GM21576 (cell line): ENCODE measurements around the gene NOL12.
"Not testable (repeated sequence)": the region's sequence is repeated elsewhere in the genome, so short reads cannot be mapped to it uniquely, and the experiment has no call there.

ENCODE experiments used
- ATAC-seq: cut with Tn5 transposase; IDR thresholded peaks from one replicate; pipeline ENCODE4 v1.9.1; 2021; ENCODE audit warnings: mild to moderate bottlenecking, moderate library complexity; ENCODE audit not compliant: unreplicated experiment

The NOL12 gene

GRCh38 chr22:37710675-37711074 lies 24.5 kb downstream of the NOL12 start:
- ATAC-seq = no peak

- ATAC-seq = no peak
Observed at GRCh38 chr22:37711490-37711889, 25.3 kb downstream of the NOL12 start.

DNA sequence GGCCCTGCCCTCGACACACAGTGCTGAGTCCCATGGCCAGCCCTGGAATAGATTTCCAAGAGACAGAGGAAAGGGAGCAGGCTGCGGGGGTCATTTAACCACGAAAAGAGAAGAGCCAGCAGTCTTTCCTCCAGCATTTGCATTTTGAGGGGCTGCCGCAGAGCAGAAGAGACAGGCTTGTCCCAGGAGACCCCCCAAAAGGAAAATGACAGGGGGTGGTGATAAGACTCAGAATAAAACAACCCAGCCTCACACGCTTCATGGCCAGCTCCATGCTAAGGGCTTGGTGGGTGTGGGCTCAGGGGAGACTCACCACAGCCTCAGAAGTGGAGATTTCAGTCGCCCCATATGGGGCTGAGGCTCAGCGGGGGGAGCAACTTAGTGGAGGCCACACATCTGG lies 27.6 kb downstream of the NOL12 start:
- ATAC-seq = no peak

DNA sequence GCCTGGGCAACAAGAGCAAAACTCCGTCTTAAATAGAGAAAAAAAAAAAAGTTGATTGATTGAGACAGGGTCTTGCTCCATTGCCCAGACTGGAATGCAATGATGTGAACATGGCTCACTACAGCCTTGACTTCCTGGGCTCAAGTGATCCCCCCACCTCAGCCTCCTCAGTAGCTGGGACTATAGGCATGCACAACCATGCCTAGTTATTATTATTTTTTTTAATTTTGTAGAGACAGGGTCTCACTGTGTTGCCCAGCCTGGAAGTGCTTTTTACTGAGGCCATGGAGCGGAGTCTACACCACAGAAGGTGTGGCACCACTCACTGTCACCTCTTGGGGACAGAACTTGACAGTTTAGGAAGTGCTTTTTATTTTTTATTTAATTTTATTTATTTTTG lies 28.5 kb downstream of the NOL12 start:
- ATAC-seq = no peak

DNA sequence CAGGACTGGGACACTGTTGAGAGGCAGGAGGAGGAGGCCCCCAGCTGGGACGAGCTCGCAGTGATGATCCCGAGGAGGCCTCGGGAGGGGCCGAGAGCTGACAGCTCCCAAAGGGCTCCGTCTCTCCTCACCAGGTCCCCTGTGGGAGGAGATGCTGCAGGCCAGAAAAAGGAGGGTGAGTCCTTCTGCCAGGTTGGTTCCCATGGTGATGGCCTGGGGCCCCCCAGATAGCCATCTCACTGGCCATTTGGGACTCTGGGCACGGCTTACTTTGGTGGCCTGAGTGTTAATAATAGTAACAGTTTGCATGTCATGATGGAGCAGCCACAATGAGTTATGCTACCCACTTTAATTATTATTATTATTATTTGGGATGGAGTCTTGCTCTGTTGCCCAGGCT lies 29.6 kb downstream of the NOL12 start:
- ATAC-seq = no peak

- ATAC-seq = no peak
Observed at GRCh38 chr22:37716708-37717107, 30.6 kb downstream of the NOL12 start.

DNA sequence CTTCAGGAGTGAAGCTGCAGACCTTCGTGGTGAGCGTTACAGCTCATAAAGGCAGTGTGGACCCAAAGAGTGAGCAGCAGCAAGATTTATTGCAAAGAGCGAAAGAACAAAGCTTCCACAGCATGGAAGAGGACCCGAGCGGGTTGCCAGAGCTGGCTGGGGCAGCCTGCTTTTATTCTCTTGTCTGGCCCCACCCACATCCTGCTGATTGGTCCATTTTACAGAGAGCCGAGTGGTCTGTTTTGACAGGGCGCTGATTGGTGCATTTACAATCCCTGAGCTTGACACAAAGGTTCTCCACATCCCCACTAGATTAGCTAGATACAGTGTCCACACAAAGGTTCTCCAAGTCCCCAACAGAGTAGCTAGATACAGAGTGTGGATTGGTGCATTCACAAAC lies 31.1 kb downstream of the NOL12 start:
- not testable (repeated sequence) for ATAC-seq

DNA sequence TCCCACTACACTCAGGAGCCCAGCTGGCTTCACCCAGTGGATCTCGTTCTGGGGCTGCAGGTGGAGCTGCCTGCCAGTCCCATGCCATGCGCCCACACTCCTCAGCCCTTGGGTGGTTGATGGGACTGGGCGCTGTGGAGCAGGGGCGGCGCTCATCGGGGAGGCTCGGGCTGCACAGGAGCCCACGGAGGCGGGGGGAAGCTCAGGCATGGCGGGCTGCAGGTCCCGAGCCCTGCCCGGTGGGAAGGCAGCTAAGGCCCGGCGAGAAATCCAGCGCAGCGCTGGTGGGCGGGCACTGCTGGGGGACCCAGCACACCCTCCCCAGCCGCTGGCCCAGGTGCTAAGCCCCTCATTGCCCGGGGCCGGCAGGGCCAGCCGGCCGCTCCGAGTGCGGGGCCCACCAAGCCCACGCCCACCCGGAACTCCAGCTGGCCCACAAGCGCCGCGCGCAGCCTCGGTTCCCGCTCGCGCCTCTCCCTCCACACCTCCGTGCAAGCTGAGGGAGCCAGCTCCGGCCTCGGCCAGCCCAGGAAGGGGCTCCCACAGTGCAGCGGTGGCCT lies 31.7 kb downstream of the NOL12 start:
- ATAC-seq = not testable (repeated sequence)

- ATAC-seq = no peak
Observed at GRCh38 chr22:37725551-37726240, 39.6 kb downstream of the NOL12 start.

- no peak for ATAC-seq
Observed at GRCh38 chr22:37726241-37726887, 40.2 kb downstream of the NOL12 start.

GRCh38 chr22:37728620-37729019 lies 42.5 kb downstream of the NOL12 start:
- ATAC-seq = no peak

GRCh38 chr22:37731804-37732471 lies 45.8 kb downstream of the NOL12 start:
- ATAC-seq = no peak

GRCh38 chr22:37732699-37733607 lies 46.8 kb downstream of the NOL12 start:
- no peak for ATAC-seq

GRCh38 chr22:37733625-37734401 lies 47.7 kb downstream of the NOL12 start:
- no peak for ATAC-seq

DNA sequence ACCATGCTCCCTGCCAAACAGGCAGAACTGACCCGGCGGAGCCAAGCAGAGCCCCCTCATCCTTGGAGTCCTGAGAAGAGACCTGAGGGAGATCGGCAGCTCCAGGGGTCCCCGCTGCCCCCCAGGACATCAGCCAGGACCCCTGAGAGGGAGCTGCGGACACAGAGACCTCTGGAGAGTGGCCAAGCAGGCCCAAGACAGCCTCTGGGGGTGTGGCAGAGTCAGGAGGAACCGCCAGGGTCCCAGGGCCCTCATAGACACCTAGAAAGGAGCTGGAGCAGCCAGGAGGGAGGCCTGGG lies 48.2 kb downstream of the NOL12 start:
- no peak for ATAC-seq

DNA sequence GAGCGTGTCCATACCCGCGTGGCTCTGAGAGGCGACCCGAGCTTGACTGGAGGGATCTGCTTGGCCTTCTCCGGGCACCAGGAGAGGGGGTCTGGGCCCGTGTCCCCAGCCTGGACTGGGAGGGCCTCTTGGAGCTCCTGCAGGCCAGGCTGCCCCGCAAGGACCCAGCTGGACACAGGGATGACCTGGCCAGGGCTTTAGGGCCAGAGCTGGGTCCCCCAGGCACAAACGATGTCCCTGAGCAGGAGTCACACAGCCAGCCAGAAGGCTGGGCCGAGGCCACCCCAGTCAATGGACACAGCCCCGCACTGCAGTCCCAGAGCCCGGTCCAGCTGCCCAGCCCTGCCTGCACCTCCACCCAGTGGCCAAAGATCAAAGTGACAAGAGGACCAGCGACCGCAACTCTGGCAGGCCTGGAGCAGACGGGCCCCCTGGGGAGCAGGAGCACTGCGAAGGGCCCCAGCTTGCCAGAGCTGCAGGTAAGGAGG lies 48.9 kb downstream of the NOL12 start:
- ATAC-seq = no peak

DNA sequence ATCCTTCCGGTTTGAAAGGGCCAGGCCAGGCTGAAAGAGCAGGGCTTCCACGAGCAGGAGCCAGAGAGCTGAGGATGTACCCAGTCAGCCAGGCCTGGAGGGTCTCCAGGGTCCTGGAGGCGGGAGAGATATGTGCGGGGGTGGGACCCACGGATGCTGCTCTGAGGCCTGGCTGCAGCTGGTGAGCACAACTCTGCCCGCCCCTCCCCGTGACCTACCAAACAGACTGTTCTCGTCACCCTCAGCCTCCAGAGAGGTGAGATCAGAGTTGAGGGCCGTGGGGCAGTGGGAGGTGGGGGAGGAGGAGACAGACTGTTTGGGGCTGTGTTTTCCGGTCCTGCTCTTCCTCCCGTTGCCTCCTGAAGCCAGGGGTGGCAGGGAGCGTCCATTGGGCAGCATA lies 52.9 kb downstream of the NOL12 start:
- ATAC-seq = no peak

- no peak for ATAC-seq
Observed at GRCh38 chr22:37739611-37740049, 53.5 kb downstream of the NOL12 start.

DNA sequence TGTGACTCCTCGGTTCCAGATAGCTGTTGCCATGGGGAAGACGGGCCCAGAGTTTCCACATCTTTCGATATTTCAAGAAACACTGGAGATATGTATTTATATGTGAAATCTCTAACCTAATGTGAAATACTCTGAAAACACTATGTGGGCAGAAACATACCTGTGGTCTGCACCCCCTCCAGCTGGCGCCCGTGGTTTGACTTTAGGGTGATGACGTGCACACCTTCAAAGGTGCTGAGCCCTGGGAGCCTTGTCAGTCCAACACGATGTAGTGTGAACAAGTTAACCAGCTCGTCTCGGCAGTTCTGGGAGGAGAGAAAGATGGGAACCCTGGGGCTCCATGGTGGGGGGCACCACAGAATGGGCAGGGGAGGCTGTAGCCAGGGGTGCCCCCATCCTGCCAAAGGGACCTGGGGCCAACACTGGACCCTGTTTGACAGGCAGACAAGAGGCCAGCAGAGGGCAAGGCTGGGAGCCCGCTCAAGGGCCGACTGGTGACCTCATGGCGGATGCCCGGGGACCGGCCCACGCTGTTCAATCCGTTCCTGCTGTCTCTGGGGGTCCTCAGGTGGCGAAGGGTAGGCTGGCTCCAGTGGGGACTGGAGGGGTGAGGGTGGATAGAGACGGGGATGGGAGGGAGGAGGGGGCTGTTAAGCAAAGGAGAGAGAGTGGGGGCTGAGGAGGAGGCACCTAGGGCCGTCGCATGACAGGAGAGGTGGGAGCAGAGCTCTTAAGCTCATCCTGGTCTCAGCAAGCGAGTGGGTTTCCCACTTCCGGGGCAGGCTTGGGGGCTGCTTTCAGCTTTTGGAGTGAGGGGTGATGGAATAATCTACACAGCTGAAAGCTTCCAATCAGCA lies 54.5 kb downstream of the NOL12 start:
- ATAC-seq = no peak
